Subcutaneous adipose tissue (tissue), 4 donors: ENCODE results near the gene CMIP. TPM values are rescaled to one million over a fixed set of nuclear protein-coding genes. Genes with fewer than 3 reads are reported as not detected.

ENCODE experiments used
- CTCF ChIP-seq: fragments of 450-650 bp; IDR thresholded peaks from one replicate; pipeline ENCODE4 v1.5.1; 2016; ENCODE audit warnings: low read depth, mild to moderate bottlenecking, control low read depth, antibody characterized with exemption, moderate library complexity
- total RNA-seq, 4 donors: library from RNA; depleted of rRNA; stranded (reverse); fragments of >200 nt; gene quantifications; one replicate each; pipeline ENCODE4 v1.1.0, GENCODE V29; 2016

CMIP gene
- total RNA-seq, 4 donors from 2014 or later = 19.9 to 40.3 (median 26.0) TPM

- no peak for TF ChIP-seq CTCF
These were observed 22.5 kb downstream of the CMIP start for GRCh38 chr16:81467072-81467471.

- TF ChIP-seq CTCF = no peak
These were observed 23.2 kb downstream of the CMIP start for GRCh38 chr16:81467815-81468214.

GRCh38 chr16:81468269-81468902, 23.8 kb downstream of the CMIP start:
- no peak for TF ChIP-seq CTCF

GRCh38 chr16:81469183-81469677, 24.6 kb downstream of the CMIP start:
- TF ChIP-seq CTCF = no peak

- no peak for TF ChIP-seq CTCF
These were observed 25.3 kb downstream of the CMIP start for GRCh38 chr16:81469710-81470535.

- TF ChIP-seq CTCF = no peak
These were observed 26.4 kb downstream of the CMIP start for GRCh38 chr16:81470796-81471636.
